Liver (tissue), 3 donors: ENCODE data around the gene CFAP100.

Experiments
- CTCF ChIP-seq: fragments of 150-350 bp; IDR thresholded peaks from 2 replicates; pipeline ENCODE4 v1.5.1; 2017; ENCODE audit warnings: improper control_type of control experiment, low read depth, low read length; ENCODE audit not compliant: missing input control
- FOXA1 ChIP-seq: IDR thresholded peaks from 2 replicates; pipeline ENCODE4 v1.6.1; 2016; ENCODE audit warnings: antibody characterized with exemption
- GABPA ChIP-seq, 2 donors: IDR thresholded peaks in 1 of 2; conservative IDR thresholded peaks in 1 of 2; 2 replicates each; pipeline ENCODE4 v1.6.1; 2016; ENCODE audit warnings: antibody characterized with exemption in 2 of 2, mild to moderate bottlenecking in 1 of 2, moderate library complexity in 1 of 2
- HNF4G ChIP-seq: IDR thresholded peaks from 2 replicates; pipeline ENCODE4 v1.6.1; 2016; ENCODE audit warnings: antibody characterized with exemption
- RAD21 ChIP-seq, 2 donors: IDR thresholded peaks; 2 replicates each; pipeline ENCODE4 v1.6.1; 2016; ENCODE audit warnings: antibody characterized with exemption in 2 of 2, mild to moderate bottlenecking in 2 of 2
- SP1 ChIP-seq: IDR thresholded peaks from 2 replicates; pipeline ENCODE4 v1.6.1; 2018; ENCODE audit warnings: antibody characterized with exemption, mild to moderate bottlenecking
- YY1 ChIP-seq: IDR thresholded peaks from 2 replicates; pipeline ENCODE4 v1.6.1; 2016; ENCODE audit warnings: antibody characterized with exemption, mild to moderate bottlenecking
- donor health status: healthy.
- donor health status: healthy.

- TF ChIP-seq RAD21 (IDR thresholded peaks at IDR 0.05), result no peak
- no peak for TF ChIP-seq YY1
- no peak for TF ChIP-seq CTCF
- no peak for TF ChIP-seq GABPA (IDR thresholded peaks at IDR 0.05 in 1 of 2, conservative IDR thresholded peaks at IDR 0.05 in 1 of 2)
- TF ChIP-seq SP1, result no peak
- no peak for TF ChIP-seq HNF4G
- TF ChIP-seq FOXA1, result no peak
Observed at GRCh38 chr3:126416943-126417342, 22.2 kb downstream of the CFAP100 start.
